SJCRH30 (cell line): ENCODE results near the gene WASHC1. TPM values are rescaled to one million over a fixed set of nuclear protein-coding genes. Genes with fewer than 3 reads are reported as not detected.
A peak's percentile ranks its signal among the peaks of the same experiment; 100 is the strongest.
"Not testable (repeated sequence)": the region's sequence is repeated elsewhere in the genome, so short reads cannot be mapped to it uniquely, and the experiment has no call there.

Source experiments
- DNase-seq, 2 experiments: peaks; one replicate each; pipeline ENCODE4 v3.0.0-alpha.2; 2015 to 2020
- H3K27ac ChIP-seq: fragments of 250-450 bp; sonication (Bioruptor Pico); 2 replicates; pipeline ENCODE4 v1.5.1; 2020; ENCODE audit warnings: mild to moderate bottlenecking, moderate library complexity
- H3K27me3 ChIP-seq: fragments of 250-450 bp; sonication (Bioruptor Pico); 2 replicates; pipeline ENCODE4 v1.5.1; 2020; ENCODE audit warnings: mild to moderate bottlenecking, moderate library complexity
- H3K36me3 ChIP-seq: fragments of 250-450 bp; sonication (Bioruptor Pico); 2 replicates; pipeline ENCODE4 v1.5.1; 2020; ENCODE audit warnings: mild to moderate bottlenecking, moderate library complexity
- H3K4me1 ChIP-seq: fragments of 250-450 bp; sonication (Bioruptor Pico); 2 replicates; pipeline ENCODE4 v1.5.1; 2020; ENCODE audit warnings: mild to moderate bottlenecking, moderate library complexity
- H3K4me3 ChIP-seq: fragments of 250-450 bp; sonication (Bioruptor Pico); 2 replicates; pipeline ENCODE4 v1.5.1; 2020; ENCODE audit warnings: mild to moderate bottlenecking, moderate library complexity
- H3K9me3 ChIP-seq: fragments of 250-450 bp; sonication (Bioruptor Pico); replicated peaks from 2 replicates; pipeline ENCODE4 v1.5.1; 2020; ENCODE audit warnings: mild to moderate bottlenecking, moderate library complexity
- total RNA-seq: library from RNA; depleted of rRNA; stranded (reverse); fragments of >200 nt; shearing (Covaris generic); gene quantifications from 2 replicates; pipeline ENCODE4 v1.2.3, GENCODE V29; 2014; rRNA removed

Gene WASHC1
- total RNA-seq = 4.4 and 6.2 TPM in 2 replicates

GRCh38 chr9:29356-29755 is at the start of gene WASHC1:
TSS of gene WASHC1 (minus strand) at chr9:29456. CDS start at chr9:24999, 4,457 bp downstream.
- not testable (repeated sequence) for H3K4me1 ChIP-seq, H3K27me3 ChIP-seq, H3K9me3 ChIP-seq, H3K36me3 ChIP-seq, DNase-seq
- Histone ChIP-seq H3K27ac (peak within 1 kb of the TSS; percentile 44; the same call in 1 of the 2 replicates), H3K4me3 (peak within 1 kb of the TSS; percentile 60)

GRCh38 chr9:78333-78732 is 49.1 kb upstream of the WASHC1 start:
- H3K27me3 ChIP-seq, H3K4me1 ChIP-seq, H3K9me3 ChIP-seq, DNase-seq, H3K4me3 ChIP-seq, H3K36me3 ChIP-seq, H3K27ac ChIP-seq: not testable (repeated sequence)

- not testable (repeated sequence) for H3K9me3 ChIP-seq, DNase-seq, H3K4me3 ChIP-seq, H3K4me1 ChIP-seq, H3K27me3 ChIP-seq, H3K36me3 ChIP-seq, H3K27ac ChIP-seq
Observed at GRCh38 chr9:76389-76788, 47.1 kb upstream of the WASHC1 start.

- not testable (repeated sequence) for H3K36me3 ChIP-seq, H3K27me3 ChIP-seq, H3K9me3 ChIP-seq, DNase-seq, H3K4me1 ChIP-seq
- Histone ChIP-seq H3K4me3 (peak overlapping the region; percentile 66), H3K27ac (peak overlapping the region; percentile 48)
Observed at GRCh38 chr9:73900-74525, 44.8 kb upstream of the WASHC1 start.

- Histone ChIP-seq H3K27ac (peak overlapping the region; percentile 48), H3K4me3 (peak overlapping the region; percentile 66)
- peak; percentile 41 to 48 for DNase-seq
- H3K9me3 ChIP-seq, H3K4me1 ChIP-seq, H3K36me3 ChIP-seq, H3K27me3 ChIP-seq: not testable (repeated sequence)
Observed at GRCh38 chr9:73076-73899, 44.0 kb upstream of the WASHC1 start.

GRCh38 chr9:63031-63629 is 33.9 kb upstream of the WASHC1 start:
- H3K4me3 ChIP-seq, H3K36me3 ChIP-seq, H3K4me1 ChIP-seq, H3K27me3 ChIP-seq, H3K27ac ChIP-seq, H3K9me3 ChIP-seq: not testable (repeated sequence)
- DNase-seq = peak; percentile 45 to 57

GRCh38 chr9:52678-53077 is 23.4 kb upstream of the WASHC1 start:
- peak in 1 of 2 experiments; percentile 35 for DNase-seq
- H3K36me3 ChIP-seq, H3K4me1 ChIP-seq, H3K27ac ChIP-seq, H3K4me3 ChIP-seq, H3K9me3 ChIP-seq, H3K27me3 ChIP-seq: not testable (repeated sequence)

- not testable (repeated sequence) for H3K27me3 ChIP-seq, H3K4me1 ChIP-seq, H3K27ac ChIP-seq, H3K36me3 ChIP-seq, H3K4me3 ChIP-seq, DNase-seq, H3K9me3 ChIP-seq
Observed at GRCh38 chr9:48190-48842, 19.1 kb upstream of the WASHC1 start.

GRCh38 chr9:46639-47271 is 17.5 kb upstream of the WASHC1 start:
- not testable (repeated sequence) for H3K27me3 ChIP-seq, H3K9me3 ChIP-seq, H3K4me1 ChIP-seq, H3K36me3 ChIP-seq, H3K27ac ChIP-seq, DNase-seq, H3K4me3 ChIP-seq

- not testable (repeated sequence) for H3K27ac ChIP-seq, DNase-seq
Observed at GRCh38 chr9:46164-46563, 16.9 kb upstream of the WASHC1 start.

GRCh38 chr9:45180-45878 is 16.1 kb upstream of the WASHC1 start:
- H3K4me1 ChIP-seq, H3K9me3 ChIP-seq, H3K4me3 ChIP-seq, DNase-seq, H3K27ac ChIP-seq, H3K27me3 ChIP-seq, H3K36me3 ChIP-seq: not testable (repeated sequence)

More at GRCh38 chr9:46164-46563, 16.9 kb upstream of the WASHC1 start:
- not testable (repeated sequence) for H3K36me3 ChIP-seq, H3K4me3 ChIP-seq, H3K4me1 ChIP-seq, H3K27me3 ChIP-seq, H3K9me3 ChIP-seq

- DNase-seq, H3K9me3 ChIP-seq, H3K4me1 ChIP-seq, H3K27ac ChIP-seq, H3K27me3 ChIP-seq, H3K36me3 ChIP-seq, H3K4me3 ChIP-seq: not testable (repeated sequence)
Observed at GRCh38 chr9:44416-44815, 15.2 kb upstream of the WASHC1 start.

GRCh38 chr9:43636-44035 is 14.4 kb upstream of the WASHC1 start:
- not testable (repeated sequence) for H3K9me3 ChIP-seq, H3K27me3 ChIP-seq, H3K36me3 ChIP-seq, H3K4me3 ChIP-seq, H3K4me1 ChIP-seq, DNase-seq, H3K27ac ChIP-seq

GRCh38 chr9:43116-43515 is 13.9 kb upstream of the WASHC1 start:
- H3K36me3 ChIP-seq, H3K9me3 ChIP-seq, H3K27ac ChIP-seq, H3K4me3 ChIP-seq, H3K27me3 ChIP-seq, H3K4me1 ChIP-seq, DNase-seq: not testable (repeated sequence)
